ENCODE data around the gene MVK.

The MVK gene

DNA sequence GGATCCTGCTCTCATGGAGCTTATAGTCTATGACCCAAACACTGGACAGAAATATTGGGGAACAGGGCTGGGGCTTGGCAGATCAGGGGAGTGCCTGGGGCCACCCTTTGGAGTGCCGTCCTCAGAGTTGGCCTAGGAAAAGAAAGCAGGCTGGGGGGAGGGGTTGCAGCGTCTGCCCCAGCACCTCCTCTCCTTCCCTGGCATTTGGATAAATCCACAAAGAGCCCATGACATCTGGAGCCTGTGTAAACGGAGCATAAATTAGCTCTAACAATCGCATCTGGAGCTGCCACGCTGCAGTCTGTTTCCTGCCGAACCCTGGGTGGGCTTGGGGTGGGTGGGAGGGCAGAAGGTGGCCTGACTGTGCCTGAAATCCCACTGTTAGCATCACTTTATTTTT lies 63.8 kb downstream of the MVK start:
- no peak for DNase-seq

DNA sequence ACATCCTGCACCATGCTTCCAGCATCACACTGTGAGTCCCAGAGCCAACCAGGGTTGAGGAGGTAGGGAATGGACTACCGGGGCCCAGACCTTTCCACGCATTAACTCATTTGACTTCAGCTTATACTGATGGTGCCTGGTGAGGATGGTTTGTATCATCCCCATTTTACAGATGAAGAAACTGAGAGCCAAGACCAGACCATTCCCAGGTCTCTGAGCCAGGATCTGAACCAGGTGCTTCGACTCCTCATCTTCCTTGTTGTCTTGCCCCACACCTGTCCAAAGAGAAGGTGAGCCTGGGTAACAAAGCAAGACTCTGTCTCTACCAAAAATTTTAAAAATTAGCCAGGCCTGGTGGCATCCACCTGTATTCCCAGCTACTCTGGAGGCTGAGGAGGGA lies 64.4 kb downstream of the MVK start:
- DNase-seq = no peak

DNA sequence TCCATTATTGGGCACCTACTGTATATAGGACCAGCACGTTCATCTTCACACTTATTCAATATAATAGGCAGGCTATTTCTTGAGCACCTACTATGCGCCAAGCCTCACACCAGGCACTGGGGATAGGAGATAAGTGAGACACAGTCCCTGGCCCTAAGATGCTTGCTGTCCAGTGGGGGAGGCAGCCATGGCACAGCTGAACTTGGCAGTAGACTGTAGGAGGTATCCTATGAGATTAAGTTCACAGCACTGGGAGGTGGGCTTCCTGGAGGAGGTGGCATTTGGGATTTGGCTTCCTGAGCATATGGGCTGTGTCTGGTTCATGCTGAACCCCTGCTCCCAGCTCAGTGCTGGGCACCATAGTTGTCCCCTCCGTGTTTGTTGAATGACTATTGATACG lies 65.1 kb downstream of the MVK start:
- DNase-seq = no peak

DNA sequence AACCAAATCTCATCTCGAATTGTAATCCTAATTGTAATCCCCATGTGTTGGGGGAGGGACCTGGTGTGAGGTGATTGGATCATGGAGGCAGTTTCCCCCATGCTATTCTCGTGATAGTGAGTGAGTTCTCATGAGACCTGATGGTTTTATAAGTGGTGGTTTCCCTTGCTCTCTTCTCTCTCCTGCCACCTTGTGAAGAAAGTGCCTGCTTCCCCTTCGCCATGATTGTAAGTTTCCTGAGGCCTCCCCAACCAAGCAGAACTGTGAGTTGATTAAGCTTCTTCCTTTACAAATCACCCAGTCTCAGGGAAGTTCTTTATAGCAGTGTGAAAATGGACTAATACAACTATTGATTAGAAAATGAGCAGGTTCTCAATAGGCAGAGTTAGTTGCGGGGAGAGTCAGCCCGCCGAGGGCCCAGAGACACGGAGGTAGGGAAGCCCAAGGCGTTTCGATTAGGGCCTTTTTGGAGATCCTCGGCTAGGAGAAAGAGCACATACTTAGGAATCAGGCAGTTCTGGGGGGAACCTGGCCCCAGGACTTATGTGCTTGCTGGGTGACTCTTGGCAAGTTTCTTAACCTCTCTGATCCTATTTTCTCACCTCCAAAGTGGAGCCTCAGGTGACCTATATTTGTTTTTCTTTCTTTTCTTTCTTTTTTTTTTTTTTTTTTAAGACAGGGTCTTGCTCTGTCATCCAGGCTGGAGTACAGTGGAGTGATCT lies 65.7 kb downstream of the MVK start:
- DNase-seq = no peak

DNA sequence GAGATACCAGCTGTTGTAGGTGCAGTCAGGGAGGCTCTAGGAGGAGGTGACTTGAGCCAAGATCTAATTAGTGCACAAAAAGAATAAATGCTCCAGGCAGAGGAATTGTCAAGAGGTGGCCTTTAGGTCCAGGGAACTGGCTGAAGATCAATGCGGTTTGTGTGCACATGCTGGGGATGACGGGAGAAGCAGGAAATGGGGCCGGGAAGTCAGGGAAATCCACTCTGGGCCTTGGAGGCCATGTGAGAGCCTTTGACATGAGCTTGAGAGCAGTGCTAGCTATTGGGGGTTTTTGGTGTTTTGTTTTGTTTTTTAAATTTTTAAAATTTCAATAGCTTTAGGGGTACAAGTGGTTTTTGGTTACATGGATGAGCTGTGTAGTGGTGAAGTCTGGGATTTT lies 67.4 kb downstream of the MVK start:
- DNase-seq = no peak

DNA sequence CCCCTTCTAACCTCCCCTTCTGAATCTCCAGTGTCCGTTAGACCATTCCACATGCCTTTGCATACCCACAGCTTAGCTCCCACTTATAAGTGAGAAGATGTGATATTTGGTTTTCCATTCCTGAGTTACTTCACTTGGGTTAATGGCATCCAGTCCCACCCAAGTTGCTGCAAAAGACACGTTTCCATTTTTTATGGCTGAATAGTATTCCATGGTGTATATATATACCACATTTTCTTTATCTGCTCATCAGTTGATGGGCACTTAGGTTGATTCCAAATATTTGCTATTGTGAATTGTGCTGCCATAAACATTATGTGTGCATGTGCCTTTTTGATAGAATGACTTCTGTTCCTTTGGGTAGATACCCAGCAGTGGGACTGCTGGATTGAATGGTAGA lies 67.8 kb downstream of the MVK start:
- no peak for DNase-seq

DNA sequence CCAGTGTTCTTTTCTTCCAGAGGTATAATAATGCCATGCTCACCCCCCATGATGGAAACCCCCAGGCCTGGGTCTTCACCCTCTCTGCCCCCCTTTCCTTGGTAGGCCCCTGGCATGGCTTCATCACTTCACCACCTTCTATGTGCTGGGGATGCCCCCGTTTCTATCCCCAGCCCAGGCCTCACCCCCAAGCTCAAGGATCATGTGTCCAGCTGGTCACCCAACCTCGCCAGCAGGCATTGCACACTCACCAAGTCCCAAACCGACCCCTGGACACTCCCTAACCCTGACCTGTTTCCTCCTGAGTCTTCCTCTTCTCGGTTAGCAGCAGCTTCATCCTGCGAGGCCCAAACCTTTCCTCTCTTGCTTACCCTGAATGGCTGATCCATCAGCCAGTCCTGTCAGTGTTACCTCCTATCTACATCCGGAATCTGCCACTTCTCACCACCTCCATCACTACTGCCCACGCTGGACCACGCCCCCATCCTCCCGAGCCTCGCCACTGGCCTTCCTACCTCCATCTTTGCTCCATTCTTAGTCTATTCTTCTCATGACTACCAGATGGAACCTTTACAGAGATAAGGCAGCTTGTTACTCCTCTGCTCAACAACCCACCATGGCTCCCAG lies 69.0 kb downstream of the MVK start:
- no peak for DNase-seq

DNA sequence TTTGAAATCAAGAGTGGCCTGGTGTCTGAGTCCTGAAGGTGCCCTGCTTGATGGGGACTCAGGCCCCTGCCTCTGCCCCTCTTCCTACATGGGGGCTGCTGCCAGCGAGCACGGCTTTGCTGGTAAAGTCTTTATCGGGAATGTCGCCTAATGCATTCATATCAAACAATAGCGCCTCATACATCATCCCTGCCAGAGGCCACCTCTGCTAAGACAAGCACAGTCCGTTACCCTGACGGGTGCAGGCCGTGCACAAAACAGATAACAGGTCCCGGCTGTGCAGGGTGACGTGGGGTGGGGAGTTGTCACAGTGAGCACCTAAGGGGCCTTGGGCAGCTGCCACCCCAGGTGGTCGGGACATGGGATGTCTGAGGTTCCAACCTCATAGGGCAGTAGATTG lies 71.6 kb downstream of the MVK start:
- no peak for DNase-seq

DNA sequence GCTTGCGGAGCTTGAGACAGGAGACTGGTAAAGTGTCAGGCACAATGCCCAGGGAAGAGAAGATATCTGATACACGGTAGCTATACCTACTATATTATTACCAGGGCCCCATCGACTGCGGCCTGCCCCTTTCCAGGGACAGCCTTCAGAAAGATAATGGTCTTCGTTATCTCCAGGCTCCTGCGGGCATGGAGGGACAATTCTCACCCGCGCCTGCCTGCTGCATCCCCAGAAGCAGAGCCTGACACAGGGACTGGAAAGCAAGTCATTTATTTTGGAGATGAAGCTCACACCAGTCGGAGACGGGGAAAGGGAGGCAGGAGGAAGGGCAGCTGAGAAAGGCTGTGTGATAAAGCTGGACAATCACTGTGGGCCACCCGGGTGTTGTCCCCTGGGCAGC lies 72.1 kb downstream of the MVK start:
- DNase-seq = no peak

Data from NCI-H1436 (cell line).